B cell (primary cell): ENCODE data around the gene TRIM47. TPM values are rescaled to one million over a fixed set of nuclear protein-coding genes. Genes with fewer than 3 reads are reported as not detected.

Experiments used
- ATAC-seq: fragments of 200-7000 bp; cut with Tn5 transposase; one replicate; pipeline ENCODE4 v1.10.0; 2021; ENCODE audit warnings: low read depth, mild to moderate bottlenecking, moderate number of reproducible peaks, moderate library complexity
- CTCF ChIA-PET: fragments of 350-600 bp; sonication (Branson Sonifier 250); formaldehyde crosslinking; loops from one replicate; lab custom pipeline; 2021; ENCODE audit warnings: antibody characterized with exemption, inconsistent platforms; lab: Charles Lee
- POLR2A ChIA-PET: fragments of 350-600 bp; sonication (Branson Sonifier 250); formaldehyde crosslinking; loops from one replicate; lab custom pipeline; 2021; ENCODE audit warnings: antibody characterized with exemption; lab: Charles Lee
- DNase-seq: peaks from one replicate; pipeline ENCODE4 v3.0.0; 2013
- H2AFZ ChIP-seq: 2 replicates; pipeline ENCODE4 v1.6.1; 2012; ENCODE audit warnings: mild to moderate bottlenecking, low read depth, low read length; ENCODE audit not compliant: insufficient read depth, poor library complexity, severe bottlenecking
- H3K27ac ChIP-seq, 2 donors: 1 replicate in 1 of 2; 2 replicates in 1 of 2; pipeline ENCODE4 v1.5.1; 2012 to 2013; ENCODE audit warnings: low read length in 2 of 2, mild to moderate bottlenecking in 2 of 2, moderate library complexity in 1 of 2
- H3K27me3 ChIP-seq, 4 experiments: fragments of 200-600 bp in 1 of 4; sonication (generic) in 1 of 4; replicated peaks in 1 of 4; 1 replicate in 2 of 4; 2 replicates in 2 of 4; pipeline versions ENCODE4 v1.6.1 to v1.7.0; 2013 to 2016; ENCODE audit warnings: low read length in 3 of 4, mild to moderate bottlenecking in 2 of 4, mixed read lengths in 1 of 4, moderate library complexity in 1 of 4; ENCODE audit not compliant: insufficient read depth in 4 of 4, control insufficient read depth in 3 of 4; ENCODE audit errors: control extremely low read depth in 1 of 4
- H3K36me3 ChIP-seq, 2 experiments: replicated peaks in 1 of 2; 1 replicate in 1 of 2; 2 replicates in 1 of 2; pipeline versions ENCODE4 v1.6.1 to v1.7.1; 2013; ENCODE audit warnings: low read length in 1 of 2; ENCODE audit not compliant: insufficient read depth in 2 of 2, control insufficient read depth in 1 of 2; ENCODE audit errors: control extremely low read depth in 1 of 2, extremely low read depth in 1 of 2
- H3K4me1 ChIP-seq, 2 donors: fragments of 200-600 bp in 1 of 2; sonication (generic) in 1 of 2; 1 replicate in 1 of 2; 2 replicates in 1 of 2; pipeline versions ENCODE4 v1.5.1 to v1.6.1; 2013 to 2017; ENCODE audit warnings: low read length in 2 of 2; ENCODE audit not compliant: control insufficient read depth in 2 of 2, insufficient read depth in 2 of 2
- H3K4me2 ChIP-seq: replicated peaks from 2 replicates; pipeline ENCODE3; 2012; ENCODE audit warnings: mild to moderate bottlenecking, low read depth, low read length; ENCODE audit not compliant: poor library complexity, severe bottlenecking
- H3K4me3 ChIP-seq, 5 experiments: fragments of 200-600 bp in 1 of 5; sonication (generic) in 1 of 5; 1 replicate in 3 of 5; 2 replicates in 2 of 5; pipeline versions ENCODE4 v1.5.1 to v1.7.0; 2011 to 2016; ENCODE audit warnings: low read length in 4 of 5, mild to moderate bottlenecking in 4 of 5, low read depth in 2 of 5, control low read depth in 1 of 5, moderate library complexity in 1 of 5; ENCODE audit not compliant: insufficient read depth in 1 of 5; ENCODE audit errors: control extremely low read depth in 1 of 5, extremely low read depth in 1 of 5
- H3K79me2 ChIP-seq: fragments of 200-600 bp; sonication (generic); one replicate; pipeline ENCODE4 v1.6.0; 2016; ENCODE audit warnings: low read length; ENCODE audit not compliant: control insufficient read depth, insufficient read depth
- H3K9ac ChIP-seq: fragments of 200-600 bp; sonication (generic); 2 replicates; pipeline ENCODE4 v1.6.1; 2017; ENCODE audit warnings: mild to moderate bottlenecking, low read length, moderate library complexity
- H3K9me3 ChIP-seq, 3 donors: one replicate each; pipeline versions ENCODE4 v1.6.1 to v1.7.1; 2013; ENCODE audit warnings: low read length in 2 of 3; ENCODE audit not compliant: control insufficient read depth in 2 of 3, insufficient read depth in 1 of 3; ENCODE audit errors: control extremely low read depth in 1 of 3
- H4K20me1 ChIP-seq: 2 replicates; pipeline ENCODE4 v1.6.0; 2012; ENCODE audit warnings: mild to moderate bottlenecking, low read length; ENCODE audit not compliant: insufficient read depth, control insufficient read depth, poor library complexity, severe bottlenecking
- H3K27ac Mint-ChIP-seq: one replicate; pipeline ENCODE4 v1.8.0; 2021; ENCODE audit warnings: mixed read lengths
- H3K27me3 Mint-ChIP-seq: one replicate; pipeline ENCODE4 v1.8.0; 2021; ENCODE audit warnings: mixed read lengths
- H3K4me1 Mint-ChIP-seq: one replicate; pipeline ENCODE4 v1.8.0; 2021; ENCODE audit warnings: mixed read lengths
- H3K4me3 Mint-ChIP-seq: one replicate; pipeline ENCODE4 v1.8.0; 2021; ENCODE audit warnings: mixed read lengths
- H3K9me3 Mint-ChIP-seq: one replicate; pipeline ENCODE4 v1.8.0; 2022; ENCODE audit warnings: mixed read lengths; ENCODE audit not compliant: insufficient read depth
- EZH2 ChIP-seq: IDR thresholded peaks from 2 replicates; pipeline ENCODE4 v1.6.1; 2012; ENCODE audit warnings: borderline replicate concordance, low read depth, mild to moderate bottlenecking, moderate library complexity, low read length; ENCODE audit not compliant: insufficient read depth, poor library complexity, severe bottlenecking
- WGBS: methylation state at CpG from one replicate; pipeline ENCODE4 v1.1.5; 2013; ENCODE audit warnings: missing lambda C conversion rate; ENCODE audit not compliant: insufficient coverage; 5-methylcytosine and 5-hydroxymethylcytosine counted together
- intact Hi-C: fragments of 100-400 bp; cut with micrococcal nuclease; formaldehyde crosslinking; loops from one replicate; pipeline ENCODE4 v1.10.0; 2022
- polyA plus RNA-seq: library from polyadenylated mRNA; depleted of rRNA; stranded (reverse); fragments of >200 nt; gene quantifications from 2 replicates; pipeline ENCODE4 v1.2.3, GENCODE V29; 2012
- total RNA-seq, 2 donors: library from RNA; stranded (reverse); fragments of 120-200 nt in 1 of 2; gene quantifications; 1 replicate in 1 of 2; 2 replicates in 1 of 2; pipeline versions ENCODE4 v1.2.3 to v1.2.4, GENCODE V29; 2013 to 2022
- TF ChIP-seq, protein P1 (sequence below): fragments of 200-600 bp; IDR thresholded peaks from one replicate; pipeline ENCODE4 v1.8.0; 2022; ENCODE audit warnings: antibody characterized with exemption, mild to moderate bottlenecking

Gene TRIM47
- total and polyA plus RNA-seq, 2 donors (not counting 1 experiment from before 2014, with no cell fraction given), result 6.4 to 8.3 TPM

GRCh38 chr17:75891605-75892555, 13.5 kb upstream of the TRIM47 start:
- ChIA-PET POLR2A (no interaction called here), CTCF (interaction anchor here (1.2 kb wide), 1 partner anchor 14 kb away, joined by 3 read pairs; the partner anchor contains the start of gene TRIM47)
- Mint-ChIP-seq H3K27ac (no peak overlapping the region), H3K9me3 (no peaks in the 10 kb centered on the region), H3K27me3 (no peaks in the 10 kb centered on the region), H3K4me1 (peaks cover 20% of the 10 kb centered on the region), H3K4me3 (no peak overlapping the region)
- TF ChIP-seq, protein P1, sequence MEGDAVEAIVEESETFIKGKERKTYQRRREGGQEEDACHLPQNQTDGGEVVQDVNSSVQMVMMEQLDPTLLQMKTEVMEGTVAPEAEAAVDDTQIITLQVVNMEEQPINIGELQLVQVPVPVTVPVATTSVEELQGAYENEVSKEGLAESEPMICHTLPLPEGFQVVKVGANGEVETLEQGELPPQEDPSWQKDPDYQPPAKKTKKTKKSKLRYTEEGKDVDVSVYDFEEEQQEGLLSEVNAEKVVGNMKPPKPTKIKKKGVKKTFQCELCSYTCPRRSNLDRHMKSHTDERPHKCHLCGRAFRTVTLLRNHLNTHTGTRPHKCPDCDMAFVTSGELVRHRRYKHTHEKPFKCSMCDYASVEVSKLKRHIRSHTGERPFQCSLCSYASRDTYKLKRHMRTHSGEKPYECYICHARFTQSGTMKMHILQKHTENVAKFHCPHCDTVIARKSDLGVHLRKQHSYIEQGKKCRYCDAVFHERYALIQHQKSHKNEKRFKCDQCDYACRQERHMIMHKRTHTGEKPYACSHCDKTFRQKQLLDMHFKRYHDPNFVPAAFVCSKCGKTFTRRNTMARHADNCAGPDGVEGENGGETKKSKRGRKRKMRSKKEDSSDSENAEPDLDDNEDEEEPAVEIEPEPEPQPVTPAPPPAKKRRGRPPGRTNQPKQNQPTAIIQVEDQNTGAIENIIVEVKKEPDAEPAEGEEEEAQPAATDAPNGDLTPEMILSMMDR, result no peak
- no peak for TF ChIP-seq EZH2
- intact Hi-C loops, result no loop called here
- H2AFZ ChIP-seq, result no peak overlapping the region
- no peak overlapping the region for H3K9ac ChIP-seq
- H3K9me3 ChIP-seq, result no peaks in the 10 kb centered on the region
- ATAC-seq, result no peak
- peaks cover 12 to 14% of the 10 kb centered on the region in 2 donors for H3K4me1 ChIP-seq
- peaks cover 28% of the 10 kb centered on the region for H4K20me1 ChIP-seq
- DNase-seq, result no peak
- peaks cover 24% of the 10 kb centered on the region for H3K79me2 ChIP-seq
- no peak overlapping the region for H3K4me2 ChIP-seq
- no peaks in the 10 kb centered on the region for H3K27me3 ChIP-seq
- no peak overlapping the region for H3K4me3 ChIP-seq
- H3K36me3 ChIP-seq, result peaks cover 2 to 8% of the 10 kb centered on the region in 2 experiments
- no peak overlapping the region for H3K27ac ChIP-seq
- WGBS, result 94% methylated on average over 32 of the region's 32 CpGs

- TF ChIP-seq, protein P1, result no peak
- no peak for TF ChIP-seq EZH2
- Histone ChIP-seq H3K9ac (no peak overlapping the region), H3K27me3 (no peaks in the 10 kb centered on the region), H3K27ac (no peak overlapping the region), H3K4me1 (peaks cover 12 to 14% of the 10 kb centered on the region in 2 donors), H2AFZ (no peak overlapping the region), H4K20me1 (peaks cover 28% of the 10 kb centered on the region), H3K4me3 (no peak overlapping the region), H3K36me3 (peaks cover 2 to 8% of the 10 kb centered on the region in 2 experiments), H3K9me3 (no peaks in the 10 kb centered on the region), H3K4me2 (no peak overlapping the region), H3K79me2 (peaks cover 24% of the 10 kb centered on the region)
- Mint-ChIP-seq H3K4me1 (peaks cover 20% of the 10 kb centered on the region), H3K27me3 (no peaks in the 10 kb centered on the region), H3K9me3 (no peaks in the 10 kb centered on the region), H3K4me3 (no peak overlapping the region), H3K27ac (no peak overlapping the region)
- ATAC-seq (no peak), DNase-seq (no peak)
- 97% methylated on average over 31 of the region's 31 CpGs for WGBS
- ChIA-PET POLR2A (no interaction called here), CTCF (no interaction called here)
- intact Hi-C loops, result no loop called here
Measured at GRCh38 chr17:75891022-75891604, 12.7 kb upstream of the TRIM47 start.
